BLaER1 treated with 17β-estradiol and CSF1 and Interleukin-3, amounts not matched to agents 10 nM and 100 nM (cell line): Measurements from ENCODE around the gene PIKFYVE.
"Not testable (repeated sequence)": the region's sequence is repeated elsewhere in the genome, so short reads cannot be mapped to it uniquely, and the experiment has no call there.

Source experiments
- H3K27ac ChIP-seq, 11 experiments: shearing (Covaris generic); formaldehyde crosslinking; 2 replicates each; pipeline ENCODE4 v1.8.1; 2022
- H3K27me3 ChIP-seq, 11 experiments: shearing (Covaris generic); formaldehyde crosslinking; 2 replicates each; pipeline ENCODE4 v1.8.1; 2022
- H3K36me3 ChIP-seq, 11 experiments: shearing (Covaris generic); formaldehyde crosslinking; 2 replicates each; pipeline ENCODE4 v1.8.1; 2022
- H3K4me1 ChIP-seq, 10 experiments: shearing (Covaris generic); formaldehyde crosslinking; 2 replicates each; pipeline ENCODE4 v1.8.1; 2022
- H3K4me2 ChIP-seq, 11 experiments: shearing (Covaris generic); formaldehyde crosslinking; 2 replicates each; pipeline ENCODE4 v1.8.1; 2022
- H3K4me3 ChIP-seq, 10 experiments: shearing (Covaris generic); formaldehyde crosslinking; 2 replicates each; pipeline ENCODE4 v1.8.1; 2022
- H3K9ac ChIP-seq, 11 experiments: shearing (Covaris generic); formaldehyde crosslinking; 2 replicates each; pipeline ENCODE4 v1.8.1; 2022
- H3K9me3 ChIP-seq, 11 experiments: shearing (Covaris generic); formaldehyde crosslinking; replicated peaks in 1 of 11; 2 replicates each; pipeline ENCODE4 v1.8.1; 2022
- H4K20me1 ChIP-seq, 11 experiments: shearing (Covaris generic); formaldehyde crosslinking; 2 replicates each; pipeline ENCODE4 v1.8.1; 2022
- Cebpa-rat ChIP-seq, 11 experiments: shearing (Covaris generic); IDR thresholded peaks; 2 replicates each; pipeline ENCODE4 v1.8.1; 2022

PIKFYVE gene

GRCh38 chr2:208369091-208369490, 103.0 kb downstream of the PIKFYVE start:
- no peak overlapping the region for H3K4me2 ChIP-seq
- H3K36me3 ChIP-seq = no peaks in the 10 kb centered on the region
- peaks cover 6 to 18% (median 14%) of the 10 kb centered on the region in 11 experiments; a peak in 20 of 22 replicates for H3K9me3 ChIP-seq
- H4K20me1 ChIP-seq = no peaks in the 10 kb centered on the region
- H3K27me3 ChIP-seq = no peaks in the 10 kb centered on the region
- no peak overlapping the region for H3K4me3 ChIP-seq
- TF ChIP-seq Cebpa-rat (IDR thresholded peaks at IDR 0.05) = no peak
- no peak overlapping the region for H3K27ac ChIP-seq
- peaks cover 0 to 9% (median 0%) of the 10 kb centered on the region in 10 experiments; a peak in 3 of 20 replicates for H3K4me1 ChIP-seq
- H3K9ac ChIP-seq = no peak overlapping the region

DNA sequence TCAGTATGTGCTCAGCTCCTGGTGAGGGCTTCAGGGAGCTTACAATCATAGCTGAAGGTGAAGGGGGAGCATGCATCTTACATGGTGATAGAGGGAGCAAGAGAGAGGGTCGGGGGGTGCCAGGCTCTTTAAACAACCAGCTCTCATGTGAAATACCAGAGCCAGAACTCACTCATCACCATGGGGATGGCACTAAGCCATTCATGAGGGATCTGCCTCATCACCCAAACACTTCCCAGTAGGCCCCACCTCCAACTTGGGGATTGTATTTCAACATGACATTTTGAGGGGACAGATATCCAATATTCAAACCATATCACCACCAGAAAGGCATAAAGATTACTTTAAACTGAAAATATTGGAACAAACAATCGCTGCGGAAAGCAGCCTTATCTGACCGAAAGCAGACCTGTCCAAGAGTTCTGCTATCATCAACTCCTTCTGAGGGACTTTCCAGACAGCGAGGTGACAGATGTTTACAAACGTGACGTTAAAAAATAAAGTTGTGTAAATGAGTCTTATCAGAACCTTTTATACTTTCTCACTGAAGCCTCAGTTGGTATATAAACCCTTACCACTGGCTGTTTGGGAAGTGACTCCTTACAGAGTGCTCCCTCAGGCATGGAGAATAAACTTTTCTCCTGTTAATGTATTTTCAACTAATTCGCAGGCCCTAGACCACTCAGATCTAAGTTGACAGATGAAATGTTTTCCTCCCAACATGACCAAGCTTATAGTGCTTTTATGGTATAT, 105.0 kb downstream of the PIKFYVE start:
- no peaks in the 10 kb centered on the region for H3K36me3 ChIP-seq
- H3K27me3 ChIP-seq = no peaks in the 10 kb centered on the region
- H3K4me2 ChIP-seq = no peak overlapping the region
- H3K9ac ChIP-seq = no peak overlapping the region
- no peaks in the 10 kb centered on the region for H4K20me1 ChIP-seq
- H3K4me3 ChIP-seq = no peak overlapping the region
- peaks cover 0 to 8% (median 0%) of the 10 kb centered on the region in 11 experiments; a peak in 1 of 22 replicates for H3K9me3 ChIP-seq
- H3K4me1 ChIP-seq = peaks cover 0 to 9% (median 0%) of the 10 kb centered on the region in 10 experiments; a peak in 3 of 20 replicates
- H3K27ac ChIP-seq = no peak overlapping the region
- no peak for TF ChIP-seq Cebpa-rat (IDR thresholded peaks at IDR 0.05)

DNA sequence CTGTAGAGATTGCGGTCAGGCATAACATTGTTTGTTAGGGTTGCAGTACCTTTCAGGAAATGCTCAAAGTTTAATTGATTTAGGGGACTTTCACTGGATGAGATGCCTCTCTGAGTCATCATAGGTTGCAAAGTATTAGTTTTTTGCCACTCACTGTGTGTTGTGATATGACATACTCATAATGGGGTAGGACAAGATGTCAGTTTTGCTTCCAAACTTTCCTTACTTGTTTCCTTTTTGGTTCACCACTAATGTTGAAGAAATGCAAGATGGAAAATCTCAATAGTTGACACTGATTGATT, 105.5 kb downstream of the PIKFYVE start:
- Histone ChIP-seq H3K4me3 (no peak overlapping the region), H3K27me3 (no peaks in the 10 kb centered on the region), H3K4me2 (no peak overlapping the region), H3K9me3 (peaks cover 0 to 8% (median 0%) of the 10 kb centered on the region in 11 experiments; a peak in 1 of 22 replicates), H3K27ac (no peak overlapping the region), H3K9ac (no peak overlapping the region), H3K4me1 (peaks cover 0 to 6% (median 0%) of the 10 kb centered on the region in 10 experiments; a peak in 3 of 20 replicates), H4K20me1 (no peaks in the 10 kb centered on the region), H3K36me3 (no peaks in the 10 kb centered on the region)
- TF ChIP-seq Cebpa-rat (IDR thresholded peaks at IDR 0.05) = no peak

- TF ChIP-seq Cebpa-rat (IDR thresholded peaks at IDR 0.05) = no peak
- no peaks in the 10 kb centered on the region for H3K36me3 ChIP-seq
- no peaks in the 10 kb centered on the region for H4K20me1 ChIP-seq
- H3K27me3 ChIP-seq = no peaks in the 10 kb centered on the region
- H3K27ac ChIP-seq = no peak overlapping the region
- no peak overlapping the region for H3K9ac ChIP-seq
- no peaks in the 10 kb centered on the region for H3K4me1 ChIP-seq
- no peak overlapping the region for H3K4me2 ChIP-seq
- H3K4me3 ChIP-seq = no peak overlapping the region
- H3K9me3 ChIP-seq = peaks cover 0 to 8% (median 0%) of the 10 kb centered on the region in 11 experiments; a peak in 1 of 22 replicates
Measured at GRCh38 chr2:208373460-208374089, 107.5 kb downstream of the PIKFYVE start.

- TF ChIP-seq Cebpa-rat (IDR thresholded peaks at IDR 0.05) = no peak
- no peak overlapping the region for H3K4me3 ChIP-seq
- 0 out of 22 replicates have a peak, but pooled peaks cover 0 to 5% (median 0%) of the 10 kb centered on the region in 11 experiments for H3K9me3 ChIP-seq
- H3K27ac ChIP-seq = no peak overlapping the region
- no peaks in the 10 kb centered on the region for H4K20me1 ChIP-seq
- H3K4me1 ChIP-seq = no peaks in the 10 kb centered on the region
- no peaks in the 10 kb centered on the region for H3K27me3 ChIP-seq
- H3K36me3 ChIP-seq = no peaks in the 10 kb centered on the region
- H3K4me2 ChIP-seq = no peak overlapping the region
- no peak overlapping the region for H3K9ac ChIP-seq
Measured at GRCh38 chr2:208375491-208376068, 109.5 kb downstream of the PIKFYVE start.

GRCh38 chr2:208377344-208377860, 111.3 kb downstream of the PIKFYVE start:
- not testable (repeated sequence) for H3K4me3 ChIP-seq, H3K27me3 ChIP-seq, H3K4me2 ChIP-seq, H3K9me3 ChIP-seq, H3K27ac ChIP-seq, H4K20me1 ChIP-seq, H3K9ac ChIP-seq, H3K36me3 ChIP-seq, H3K4me1 ChIP-seq

GRCh38 chr2:208379192-208379591, 113.1 kb downstream of the PIKFYVE start:
- no peaks in the 10 kb centered on the region for H3K4me1 ChIP-seq
- H3K9me3 ChIP-seq = no peaks in the 10 kb centered on the region
- no peak for TF ChIP-seq Cebpa-rat (IDR thresholded peaks at IDR 0.05)
- no peaks in the 10 kb centered on the region for H4K20me1 ChIP-seq
- H3K27me3 ChIP-seq = no peaks in the 10 kb centered on the region
- H3K36me3 ChIP-seq = no peaks in the 10 kb centered on the region
- no peak overlapping the region for H3K4me2 ChIP-seq
- H3K4me3 ChIP-seq = no peak overlapping the region
- H3K27ac ChIP-seq = no peak overlapping the region
- H3K9ac ChIP-seq = no peak overlapping the region

GRCh38 chr2:208384637-208385036, 118.6 kb downstream of the PIKFYVE start:
- Histone ChIP-seq H3K9ac (no peak overlapping the region), H3K36me3 (no peaks in the 10 kb centered on the region), H3K9me3 (no peaks in the 10 kb centered on the region), H3K27ac (no peak overlapping the region), H4K20me1 (no peaks in the 10 kb centered on the region), H3K4me3 (no peak overlapping the region), H3K27me3 (no peaks in the 10 kb centered on the region), H3K4me1 (peaks cover 0 to 6% (median 0%) of the 10 kb centered on the region in 10 experiments; a peak in 2 of 20 replicates), H3K4me2 (no peak overlapping the region)
- no peak for TF ChIP-seq Cebpa-rat (IDR thresholded peaks at IDR 0.05)

DNA sequence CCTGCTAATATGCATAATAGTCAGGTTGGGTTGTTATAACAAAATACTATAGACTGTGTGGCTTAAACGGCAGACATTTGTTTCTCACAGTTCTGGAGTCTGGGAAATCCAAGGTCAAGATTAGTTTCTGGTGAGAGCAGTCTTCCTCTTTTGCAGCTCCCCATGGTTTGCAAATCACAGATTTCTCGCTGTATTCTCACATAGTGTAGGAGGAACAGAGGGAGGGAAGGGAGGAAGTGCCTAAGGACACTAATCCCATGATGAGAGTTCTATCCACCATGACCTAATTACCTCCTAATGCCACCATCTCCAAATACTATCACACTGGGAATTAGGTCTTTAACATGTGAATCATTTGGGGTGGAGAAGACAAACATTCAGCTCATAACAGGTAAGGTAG, 120.5 kb downstream of the PIKFYVE start:
- no peaks in the 10 kb centered on the region for H4K20me1 ChIP-seq
- no peak overlapping the region for H3K9ac ChIP-seq

More for the DNA sequence above, 120.5 kb downstream of the PIKFYVE start:
- H3K4me1 ChIP-seq = peaks cover 0 to 6% (median 0%) of the 10 kb centered on the region in 10 experiments; a peak in 2 of 20 replicates
- no peaks in the 10 kb centered on the region for H3K36me3 ChIP-seq
- no peak overlapping the region for H3K27ac ChIP-seq
- H3K9me3 ChIP-seq = no peaks in the 10 kb centered on the region
- H3K4me2 ChIP-seq = peak overlapping the region in 1 of 11 experiments; percentile 9; a peak in 1 of 22 replicates
- no peak overlapping the region for H3K4me3 ChIP-seq
- H3K27me3 ChIP-seq = no peaks in the 10 kb centered on the region
- no peak for TF ChIP-seq Cebpa-rat (IDR thresholded peaks at IDR 0.05)
